SU-DHL-6 (cell line): ENCODE results near the gene C19orf53.

Experiments used
- H2AFZ ChIP-seq: fragments of 200-600 bp; sonication (generic); 2 replicates; pipeline ENCODE4 v1.6.1; 2014; ENCODE audit warnings: low read depth, mild to moderate bottlenecking, moderate library complexity, mixed read lengths, antibody characterized with exemption, low read length; ENCODE audit not compliant: severe bottlenecking
- H3F3A ChIP-seq: fragments of 200-600 bp; shearing (Covaris generic); 2 replicates; pipeline ENCODE4 v1.6.0; 2016; ENCODE audit warnings: antibody characterized with exemption, mild to moderate bottlenecking; ENCODE audit not compliant: insufficient read depth
- H3K27ac ChIP-seq: fragments of 200-600 bp; sonication (generic); 2 replicates; pipeline ENCODE4 v1.5.1; 2016; ENCODE audit warnings: low read depth, mild to moderate bottlenecking, low read length, moderate library complexity, mixed read lengths
- H3K27me3 ChIP-seq: fragments of 200-600 bp; sonication (generic), shearing (Covaris generic); 2 replicates; pipeline ENCODE4 v1.6.0; 2014; ENCODE audit warnings: mild to moderate bottlenecking, low read length
- H3K36me3 ChIP-seq: fragments of 200-600 bp; sonication (generic); 2 replicates; pipeline ENCODE4 v1.6.1; 2014; ENCODE audit warnings: mild to moderate bottlenecking, low read length, mixed read lengths
- H3K4me2 ChIP-seq: fragments of 300-600, 200-600 bp; shearing (Covaris generic), sonication (generic); 2 replicates; pipeline ENCODE4 v1.6.0; 2014; ENCODE audit warnings: low read length, low read depth, mild to moderate bottlenecking; ENCODE audit not compliant: poor library complexity, severe bottlenecking
- H3K4me3 ChIP-seq: fragments of 200-600 bp; sonication (generic); 2 replicates; pipeline ENCODE4 v1.5.1; 2014; ENCODE audit warnings: antibody characterized with exemption, low read length, mild to moderate bottlenecking, mixed read lengths; ENCODE audit not compliant: insufficient read depth, poor library complexity, severe bottlenecking
- H3K79me2 ChIP-seq: fragments of 200-600 bp; sonication (generic); 2 replicates; pipeline ENCODE4 v1.6.1; 2014; ENCODE audit warnings: mild to moderate bottlenecking, low read length, moderate library complexity; ENCODE audit not compliant: insufficient read depth
- H3K9ac ChIP-seq: fragments of 200-600 bp; sonication (generic); 2 replicates; pipeline ENCODE4 v1.7.0; 2014; ENCODE audit warnings: mild to moderate bottlenecking, low read length
- H3K9me2 ChIP-seq: fragments of 200-600 bp; sonication (generic); replicated peaks from 2 replicates; pipeline ENCODE4 v1.6.1; 2014; ENCODE audit warnings: low read length; ENCODE audit not compliant: insufficient read depth
- H3K9me3 ChIP-seq: fragments of 200-600 bp; sonication (generic); 2 replicates; pipeline ENCODE4 v1.6.1; 2014; ENCODE audit warnings: low read length, mixed read lengths; ENCODE audit not compliant: insufficient read depth
- H4K20me1 ChIP-seq: fragments of 200-600 bp; sonication (generic); 2 replicates; pipeline ENCODE4 v1.6.1; 2014; ENCODE audit warnings: low read depth, mild to moderate bottlenecking, antibody characterized with exemption, low read length, moderate library complexity, mixed read lengths
- CTCF ChIP-seq: fragments of 200-600 bp; sonication (generic); IDR thresholded peaks from one replicate; pipeline ENCODE4 v1.5.1; 2017; ENCODE audit warnings: antibody characterized with exemption, mild to moderate bottlenecking, low read length, moderate library complexity; ENCODE audit not compliant: insufficient read depth, poor library complexity, severe bottlenecking
- EZH2phosphoT487 ChIP-seq: fragments of 200-600 bp; sonication (generic), shearing (Covaris generic); conservative IDR thresholded peaks from 2 replicates; pipeline ENCODE4 v1.6.1; 2018; ENCODE audit warnings: mild to moderate bottlenecking, antibody characterized with exemption, low read length, moderate library complexity, mixed read lengths

C19orf53 gene

GRCh38 chr19:13794398-13794756, 20.1 kb downstream of the C19orf53 start:
- Histone ChIP-seq H3K4me3 (peak overlapping the region; percentile 74), H3K9ac (peak overlapping the region; percentile 61), H3F3A (0 out of 2 replicates have a peak, but pooled peaks cover 5% of the 10 kb centered on the region), H3K79me2 (no peaks in the 10 kb centered on the region), H3K9me3 (no peaks in the 10 kb centered on the region), H2AFZ (peak overlapping the region; percentile 87), H3K27me3 (no peaks in the 10 kb centered on the region), H3K27ac (no peak overlapping the region), H3K4me2 (peak overlapping the region; percentile 97), H3K9me2 (no peaks in the 10 kb centered on the region), H3K36me3 (no peaks in the 10 kb centered on the region), H4K20me1 (no peaks in the 10 kb centered on the region)
- TF ChIP-seq EZH2phosphoT487 (no peak), CTCF (no peak)

GRCh38 chr19:13794757-13795589, 20.7 kb downstream of the C19orf53 start, which contains the start of gene ZSWIM4:
ZSWIM4 (plus strand) TSS chr19:13795443; CDS start chr19:13795649, 206 bp downstream.
- Histone ChIP-seq H3K4me2 (peak within 1 kb of the TSS; percentile 97), H3K9ac (peak within 1 kb of the TSS; percentile 75), H3F3A (0 out of 2 replicates have a peak, but pooled peaks cover 4% of the 10 kb centered on the region), H2AFZ (peak within 1 kb of the TSS; percentile 93), H3K27ac (no peak within 1 kb of the TSS), H3K79me2 (no peaks in the 10 kb centered on the region), H4K20me1 (no peaks in the 10 kb centered on the region), H3K36me3 (no peaks in the 10 kb centered on the region), H3K9me2 (no peaks in the 10 kb centered on the region), H3K27me3 (no peaks in the 10 kb centered on the region), H3K4me3 (peak within 1 kb of the TSS; percentile 94), H3K9me3 (no peaks in the 10 kb centered on the region)
- TF ChIP-seq EZH2phosphoT487 (no peak), CTCF (no peak)

GRCh38 chr19:13795595-13796300, 21.5 kb downstream of the C19orf53 start:
- Histone ChIP-seq H3K9me2 (no peaks in the 10 kb centered on the region), H3K27me3 (no peaks in the 10 kb centered on the region), H3K27ac (no peak overlapping the region), H3K4me3 (peak overlapping the region; percentile 94), H2AFZ (peak overlapping the region; percentile 93), H3F3A (no peaks in the 10 kb centered on the region), H4K20me1 (no peaks in the 10 kb centered on the region), H3K79me2 (no peaks in the 10 kb centered on the region), H3K9ac (peak overlapping the region; percentile 75), H3K4me2 (peak overlapping the region; percentile 97), H3K9me3 (no peaks in the 10 kb centered on the region), H3K36me3 (no peaks in the 10 kb centered on the region)
- no peak for TF ChIP-seq CTCF
- TF ChIP-seq EZH2phosphoT487, result no peak
